ENCODE data around the gene SNRNP70.

SNRNP70 gene

DNA sequence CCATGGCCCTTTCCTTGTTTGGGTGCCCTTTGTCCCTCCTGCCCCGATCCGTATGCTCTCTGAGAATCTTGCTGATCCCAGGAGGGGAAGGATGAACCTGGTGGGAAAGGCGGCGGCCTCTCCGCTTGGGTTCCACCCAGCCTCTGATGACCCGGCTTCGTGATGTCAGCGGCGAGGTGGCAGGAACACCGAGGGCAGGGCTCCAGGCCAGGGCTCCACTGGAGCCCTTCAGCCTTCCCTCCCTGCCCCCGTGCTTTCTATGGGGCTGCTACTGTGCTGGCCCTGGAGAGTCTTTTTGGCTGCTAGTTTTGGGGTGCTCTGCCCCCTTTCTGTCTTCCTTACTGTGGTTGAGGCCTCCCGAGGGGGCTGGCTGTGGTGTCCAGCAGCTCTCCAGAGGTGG, 17.1 kb downstream of the SNRNP70 start:
- no peak for ATAC-seq

DNA sequence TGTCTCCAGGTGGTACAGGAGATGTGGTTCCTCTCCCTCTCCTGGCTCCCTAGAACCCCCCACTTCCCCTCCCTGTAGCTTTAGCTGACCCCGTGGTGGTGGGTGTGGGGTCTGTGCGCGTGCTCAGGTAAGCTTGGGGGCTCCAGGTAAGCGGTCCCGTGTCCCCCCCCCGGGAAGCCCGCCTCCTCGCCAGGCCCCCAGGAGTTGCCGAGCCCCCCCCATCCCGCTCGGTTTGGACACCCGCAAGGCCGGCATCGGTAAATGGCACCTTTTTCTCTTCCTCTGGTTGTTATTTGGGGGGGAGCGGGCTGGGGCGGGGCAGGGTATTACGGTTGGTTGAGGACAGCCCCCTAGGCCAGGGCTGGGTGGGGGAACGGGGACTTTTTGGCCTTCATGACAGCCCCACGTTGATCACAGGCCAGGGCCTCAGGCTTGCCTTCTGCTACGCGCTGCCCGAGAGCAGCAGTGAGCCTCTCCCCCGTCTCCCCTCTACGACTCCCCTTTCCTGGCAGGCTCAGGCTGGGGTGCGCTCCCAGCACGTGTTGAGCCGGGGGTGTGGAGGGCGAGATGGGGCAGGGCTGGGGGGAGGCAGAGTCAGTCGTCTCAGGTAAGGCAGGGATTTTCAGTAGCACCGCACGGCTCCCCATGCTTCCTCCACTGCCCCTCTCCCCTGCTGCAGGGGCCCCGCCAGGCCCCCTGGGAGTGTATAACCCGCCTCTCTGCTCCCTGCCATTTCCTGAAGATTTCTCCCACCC, 18.3 kb downstream of the SNRNP70 start:
- no peak for ATAC-seq

DNA sequence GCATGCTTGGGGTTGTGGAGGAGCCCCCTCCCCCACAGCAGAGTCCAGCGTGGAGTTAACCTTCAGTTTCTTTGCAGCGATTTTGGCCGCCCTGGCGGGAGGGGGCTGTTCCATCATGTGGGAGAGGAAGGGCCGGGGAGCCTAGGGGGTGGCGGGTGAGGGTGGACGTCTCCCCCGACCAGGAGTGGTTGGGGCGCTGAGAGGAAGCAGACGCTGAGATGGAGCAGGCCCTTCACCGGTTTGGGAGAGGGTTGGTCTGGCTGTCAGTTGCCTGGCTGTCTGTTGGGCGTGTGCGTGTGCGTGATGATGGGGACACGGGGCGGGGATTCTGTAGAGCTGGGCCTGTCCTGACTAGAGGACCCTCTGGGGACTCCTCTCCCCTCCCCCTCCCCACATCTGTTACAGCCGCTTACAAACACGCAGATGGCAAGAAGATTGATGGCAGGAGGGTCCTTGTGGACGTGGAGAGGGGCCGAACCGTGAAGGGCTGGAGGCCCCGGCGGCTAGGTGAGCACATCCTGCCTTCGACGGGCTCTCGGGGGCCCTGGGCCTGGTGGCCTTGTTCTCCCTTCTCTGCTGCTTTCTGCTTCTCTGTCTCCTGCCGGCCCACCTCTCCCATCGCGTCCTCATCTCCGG, 19.1 kb downstream of the SNRNP70 start:
- ATAC-seq: no peak

DNA sequence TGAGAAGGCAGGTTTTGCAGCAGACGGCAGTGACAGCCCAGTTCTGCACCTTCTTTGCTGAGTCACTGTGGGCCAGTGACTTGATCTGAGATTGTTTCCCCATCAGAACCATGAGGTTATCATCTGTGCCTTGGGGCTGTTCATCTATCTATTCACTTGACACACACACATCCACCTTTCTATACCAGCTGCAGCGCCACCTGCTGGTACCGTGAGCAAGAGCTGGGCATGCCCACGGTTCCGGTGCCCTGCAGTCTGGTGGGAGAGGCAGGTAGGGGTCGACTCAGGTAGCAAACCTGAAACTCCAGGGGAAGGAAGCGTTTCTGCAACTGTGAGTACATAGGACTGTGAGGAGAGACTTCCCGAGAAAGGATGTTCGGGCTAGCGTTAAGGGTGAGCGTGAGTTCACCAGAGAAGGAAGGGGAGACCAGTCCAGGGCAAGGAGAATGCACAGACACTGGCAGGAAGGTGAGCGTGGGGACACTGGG, 21.4 kb downstream of the SNRNP70 start:
- ATAC-seq: peak; percentile 80 to 84

DNA sequence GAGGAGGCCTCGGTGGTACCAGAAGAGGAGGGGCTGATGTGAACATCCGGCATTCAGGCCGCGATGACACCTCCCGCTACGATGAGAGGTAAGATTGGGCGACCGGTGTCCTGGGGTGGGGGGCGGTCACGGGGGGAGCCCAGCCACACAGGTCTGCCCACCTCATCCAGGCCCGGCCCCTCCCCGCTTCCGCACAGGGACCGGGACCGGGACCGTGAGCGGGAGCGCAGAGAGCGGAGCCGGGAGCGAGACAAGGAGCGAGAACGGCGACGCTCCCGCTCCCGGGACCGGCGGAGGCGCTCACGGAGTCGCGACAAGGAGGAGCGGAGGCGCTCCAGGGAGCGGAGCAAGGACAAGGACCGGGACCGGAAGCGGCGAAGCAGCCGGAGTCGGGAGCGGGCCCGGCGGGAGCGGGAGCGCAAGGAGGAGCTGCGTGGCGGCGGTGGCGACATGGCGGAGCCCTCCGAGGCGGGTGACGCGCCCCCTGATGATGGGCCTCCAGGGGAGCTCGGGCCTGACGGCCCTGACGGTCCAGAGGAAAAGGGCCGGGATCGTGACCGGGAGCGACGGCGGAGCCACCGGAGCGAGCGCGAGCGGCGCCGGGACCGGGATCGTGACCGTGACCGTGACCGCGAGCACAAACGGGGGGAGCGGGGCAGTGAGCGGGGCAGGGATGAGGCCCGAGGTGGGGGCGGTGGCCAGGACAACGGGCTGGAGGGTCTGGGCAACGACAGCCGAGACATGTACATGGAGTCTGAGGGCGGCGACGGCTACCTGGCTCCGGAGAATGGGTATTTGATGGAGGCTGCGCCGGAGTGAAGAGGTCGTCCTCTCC, 22.6 kb downstream of the SNRNP70 start:
- no peak for ATAC-seq

DNA sequence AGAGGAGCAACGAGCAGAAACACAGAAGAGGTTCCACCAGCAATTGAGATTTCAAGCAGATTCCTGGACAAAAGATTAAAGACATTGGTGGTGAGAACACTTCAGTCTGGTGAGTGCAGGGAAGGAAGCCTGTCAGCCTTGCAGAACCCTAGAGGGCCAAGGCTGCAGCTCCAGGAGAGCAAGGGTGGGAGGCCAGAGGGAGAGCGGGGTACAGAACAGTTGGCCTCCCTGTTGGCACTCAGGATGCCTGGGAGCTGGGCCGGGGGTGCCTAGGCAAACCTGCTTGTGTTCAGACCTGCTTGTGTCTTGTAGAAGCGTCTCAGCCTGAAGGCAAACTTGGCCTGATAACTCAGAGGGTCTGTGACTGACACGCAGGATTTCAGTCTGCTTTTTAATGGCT, 23.8 kb downstream of the SNRNP70 start:
- no peak for ATAC-seq

DNA sequence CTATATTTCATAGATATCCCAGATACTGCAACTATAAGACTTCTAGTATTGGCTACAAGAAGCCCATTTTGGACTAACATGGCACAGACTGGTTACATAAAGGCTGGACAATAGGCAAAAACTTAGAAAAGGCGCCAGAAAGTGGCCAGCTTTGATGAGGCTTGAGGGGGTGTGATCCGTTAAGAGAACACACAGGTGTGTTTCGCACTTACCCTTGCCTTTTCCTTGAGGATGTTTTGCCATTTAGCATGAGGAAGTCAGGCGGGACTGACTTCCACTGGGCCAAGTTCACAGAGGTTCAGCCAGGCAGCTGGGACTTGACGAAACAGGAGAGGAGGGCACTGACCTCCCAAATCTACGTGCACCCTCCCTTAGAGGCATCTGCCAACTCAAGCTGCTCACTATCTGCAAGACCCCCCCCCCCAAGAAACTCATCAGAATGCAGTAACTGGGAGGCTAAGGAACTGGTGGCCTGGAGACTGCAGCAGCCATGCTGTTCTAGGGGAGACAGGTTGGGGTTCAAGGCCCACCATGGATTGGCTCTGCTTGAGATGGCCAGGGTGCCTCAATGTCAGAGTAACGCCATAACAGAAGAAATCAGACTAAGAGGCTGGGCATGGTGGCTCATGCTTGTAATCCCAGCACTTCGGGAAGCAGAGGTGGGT, 24.4 kb downstream of the SNRNP70 start:
- ATAC-seq: no peak

DNA sequence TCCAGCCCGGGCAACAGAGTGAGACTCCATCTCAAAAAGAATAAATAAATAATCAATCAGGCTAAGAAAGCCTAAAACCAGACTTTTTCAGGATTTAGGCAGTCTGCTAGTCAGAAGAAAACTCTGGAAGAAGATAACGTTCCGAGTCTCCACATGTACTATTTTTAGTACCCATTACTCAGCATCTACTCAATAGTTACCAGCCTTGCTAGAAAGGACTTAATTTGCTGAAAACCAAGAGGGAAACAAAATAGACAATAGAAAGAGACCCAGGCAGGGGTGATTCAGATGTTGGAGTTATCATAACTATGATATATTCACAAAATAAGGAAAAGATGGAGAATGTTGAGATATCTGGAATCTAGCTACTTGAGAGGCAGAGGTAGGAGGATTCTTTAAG, 25.3 kb downstream of the SNRNP70 start:
- no peak for ATAC-seq

DNA sequence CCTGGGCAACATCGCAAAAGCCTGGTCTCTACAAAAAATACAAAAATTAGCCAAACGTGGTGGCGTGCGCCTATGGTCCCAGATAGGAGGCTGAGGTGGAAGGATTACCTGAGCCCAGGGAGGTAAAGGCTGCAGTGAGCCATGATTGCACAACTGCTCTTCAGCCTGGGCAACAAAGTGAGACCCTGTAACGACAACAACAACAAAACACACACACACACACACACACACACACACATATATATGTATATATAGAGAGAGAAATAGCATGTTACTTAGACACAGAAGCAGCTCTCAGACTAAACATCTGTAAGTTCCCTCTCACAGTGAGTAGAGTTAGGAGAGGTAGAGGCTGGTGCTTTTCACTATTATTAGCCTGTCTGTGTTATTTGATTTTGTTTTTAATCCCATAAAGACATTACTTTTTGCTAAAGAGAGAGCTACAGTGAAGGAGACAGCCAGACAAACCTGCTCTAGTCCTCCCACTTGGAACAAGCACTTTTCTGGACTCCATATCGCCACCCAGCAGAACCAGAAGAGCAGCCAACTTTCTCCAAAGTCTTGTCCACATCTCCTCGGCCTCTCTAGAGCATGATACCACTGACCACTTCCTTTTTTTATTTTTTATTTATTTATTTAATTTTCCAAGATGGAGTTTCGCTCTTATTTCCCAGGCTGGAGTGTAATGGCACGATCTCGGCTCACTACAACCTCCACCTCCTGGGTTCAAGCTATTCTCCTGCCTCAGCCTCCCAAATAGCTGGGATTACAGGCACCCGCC, 26.2 kb downstream of the SNRNP70 start:
- no peak for ATAC-seq

DNA sequence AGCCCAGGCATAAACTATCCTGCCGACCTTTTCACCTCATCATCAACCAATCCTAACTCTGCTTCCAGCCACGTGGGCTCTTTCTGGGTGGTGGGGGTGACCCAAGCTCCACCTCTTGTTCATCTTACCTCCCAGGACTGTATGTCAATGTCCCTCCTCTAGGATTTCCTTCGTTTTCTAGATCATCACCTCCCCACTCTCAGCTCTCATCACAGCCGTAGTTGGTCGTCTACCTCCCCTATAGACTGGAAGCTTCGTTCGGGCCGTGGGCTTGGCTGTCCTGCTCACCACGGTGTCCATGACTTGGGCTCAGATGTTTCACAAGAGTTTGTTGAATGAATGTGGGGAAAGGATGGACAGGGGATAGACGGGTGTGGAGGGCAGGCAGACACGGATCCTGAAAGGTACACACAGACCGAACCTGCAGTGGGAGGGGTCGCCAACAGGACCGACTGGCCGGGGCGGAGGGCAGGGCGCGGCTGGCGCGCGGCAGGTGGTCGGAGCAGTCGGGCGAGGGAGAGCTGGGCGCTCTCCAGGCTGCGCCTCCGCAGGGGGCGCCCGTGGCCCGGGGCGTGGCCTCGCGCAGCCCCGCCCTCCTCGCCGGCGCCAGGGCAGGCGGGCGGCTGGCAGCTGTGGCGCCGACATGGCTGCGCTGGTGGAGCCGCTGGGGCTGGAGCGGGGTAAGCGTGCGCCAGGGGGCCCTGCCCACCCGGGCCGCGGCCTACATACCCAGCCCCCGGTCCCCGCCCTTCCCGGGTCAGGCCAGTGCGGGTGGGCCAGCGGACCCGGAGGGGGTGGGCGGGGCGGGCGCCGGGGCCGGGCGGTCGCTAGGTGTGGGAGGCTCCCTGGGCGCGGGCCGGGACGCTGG, 28.7 kb downstream of the SNRNP70 start, which contains the start of gene LIN7B:
TSS of gene LIN7B (plus strand) at position 609 of the 868 bp plus-strand sequence. CDS start at position 644, 35 bp downstream.
- peak; percentile 67 to 70 for ATAC-seq

DNA sequence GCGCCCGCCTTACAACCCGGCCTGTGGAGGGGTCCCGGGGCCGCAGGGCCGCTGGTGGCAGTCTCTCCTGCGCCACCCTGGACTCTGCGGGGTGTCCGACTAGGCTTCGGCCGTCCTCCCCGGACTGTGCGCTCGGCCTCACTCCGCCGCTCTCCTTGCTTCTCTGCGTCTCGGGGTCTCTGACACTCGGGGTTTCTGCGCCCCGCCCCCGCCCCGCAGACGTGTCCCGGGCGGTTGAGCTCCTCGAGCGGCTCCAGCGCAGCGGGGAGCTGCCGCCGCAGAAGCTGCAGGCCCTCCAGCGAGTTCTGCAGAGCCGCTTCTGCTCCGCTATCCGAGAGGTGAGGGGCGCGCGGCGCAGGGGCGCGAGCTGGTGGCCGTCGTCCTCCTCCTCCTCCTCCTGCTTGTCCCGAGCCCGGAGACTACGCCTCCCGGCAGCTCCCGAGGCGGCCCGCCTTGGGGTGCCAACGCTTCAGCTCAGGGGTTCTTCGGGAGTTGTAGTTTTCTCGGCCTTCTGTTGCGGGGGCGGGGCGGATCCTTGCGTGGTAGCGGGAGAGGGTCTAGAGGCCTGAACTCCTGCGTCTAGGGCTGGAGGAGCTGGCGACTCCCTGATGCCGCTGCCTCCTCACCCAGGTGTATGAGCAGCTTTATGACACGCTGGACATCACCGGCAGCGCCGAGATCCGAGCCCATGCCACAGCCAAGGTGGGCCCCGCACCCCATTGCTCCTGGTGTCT, 29.5 kb downstream of the SNRNP70 start:
- ATAC-seq: no peak

DNA sequence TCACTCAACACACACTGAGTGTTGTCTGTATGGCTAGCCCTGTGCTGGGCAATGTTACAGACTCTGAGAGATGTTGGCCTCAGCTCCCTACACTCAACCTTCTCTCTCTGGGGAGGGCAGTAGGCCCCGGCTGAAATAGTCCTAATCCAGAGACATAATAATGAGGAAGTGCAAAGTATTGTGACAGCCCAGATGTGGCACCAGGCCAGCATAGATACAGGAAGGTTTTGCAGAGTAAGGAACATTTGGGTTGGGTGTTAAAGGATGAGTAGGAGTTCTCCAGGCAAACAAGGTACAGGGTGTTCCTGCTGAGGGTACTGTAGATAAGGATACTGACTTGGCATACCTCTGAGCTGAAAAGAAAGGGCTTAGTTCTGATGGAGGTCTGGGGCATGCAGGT, 31.3 kb downstream of the SNRNP70 start:
- no peak for ATAC-seq

DNA sequence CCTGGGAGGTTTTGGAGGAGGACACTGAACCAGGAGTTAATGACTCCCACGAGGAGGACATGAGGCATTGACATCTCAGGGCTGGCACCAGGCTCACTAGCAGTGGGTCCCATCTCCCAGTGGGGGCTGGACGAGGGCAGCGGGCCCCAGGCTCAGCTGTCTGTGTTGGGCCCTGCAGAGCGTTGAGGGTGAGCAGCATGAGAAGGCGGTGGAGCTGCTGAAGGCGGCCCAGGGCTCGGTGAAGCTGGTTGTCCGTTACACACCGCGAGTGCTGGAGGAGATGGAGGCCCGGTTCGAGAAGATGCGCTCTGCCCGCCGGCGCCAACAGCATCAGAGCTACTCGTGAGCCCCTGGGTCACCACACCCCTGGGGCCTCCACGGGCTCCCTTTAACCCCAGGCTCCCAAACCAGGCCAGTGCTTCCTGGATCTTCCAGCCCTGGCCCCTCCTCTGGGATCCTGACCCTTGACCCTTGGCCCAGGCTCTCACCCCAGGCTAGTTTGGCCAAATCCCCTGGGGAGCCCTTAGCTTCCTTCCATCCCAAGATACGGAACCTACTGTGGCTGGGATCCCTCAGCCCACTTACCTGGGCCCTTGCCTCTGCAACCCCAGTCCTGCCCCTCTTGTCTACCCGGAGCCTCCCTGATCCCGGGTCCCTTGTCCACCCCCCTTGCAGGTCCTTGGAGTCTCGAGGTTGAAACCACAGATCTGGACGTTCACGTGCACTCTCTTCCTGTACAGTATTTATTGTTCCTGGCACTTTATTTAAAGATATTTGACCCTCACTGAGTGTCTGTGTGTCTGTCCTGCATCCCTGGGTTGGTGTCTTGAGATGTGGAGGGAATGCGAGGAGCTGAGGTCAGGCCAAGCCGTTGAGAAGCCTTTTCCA, 32.7 kb downstream of the SNRNP70 start:
- no peak for ATAC-seq

DNA sequence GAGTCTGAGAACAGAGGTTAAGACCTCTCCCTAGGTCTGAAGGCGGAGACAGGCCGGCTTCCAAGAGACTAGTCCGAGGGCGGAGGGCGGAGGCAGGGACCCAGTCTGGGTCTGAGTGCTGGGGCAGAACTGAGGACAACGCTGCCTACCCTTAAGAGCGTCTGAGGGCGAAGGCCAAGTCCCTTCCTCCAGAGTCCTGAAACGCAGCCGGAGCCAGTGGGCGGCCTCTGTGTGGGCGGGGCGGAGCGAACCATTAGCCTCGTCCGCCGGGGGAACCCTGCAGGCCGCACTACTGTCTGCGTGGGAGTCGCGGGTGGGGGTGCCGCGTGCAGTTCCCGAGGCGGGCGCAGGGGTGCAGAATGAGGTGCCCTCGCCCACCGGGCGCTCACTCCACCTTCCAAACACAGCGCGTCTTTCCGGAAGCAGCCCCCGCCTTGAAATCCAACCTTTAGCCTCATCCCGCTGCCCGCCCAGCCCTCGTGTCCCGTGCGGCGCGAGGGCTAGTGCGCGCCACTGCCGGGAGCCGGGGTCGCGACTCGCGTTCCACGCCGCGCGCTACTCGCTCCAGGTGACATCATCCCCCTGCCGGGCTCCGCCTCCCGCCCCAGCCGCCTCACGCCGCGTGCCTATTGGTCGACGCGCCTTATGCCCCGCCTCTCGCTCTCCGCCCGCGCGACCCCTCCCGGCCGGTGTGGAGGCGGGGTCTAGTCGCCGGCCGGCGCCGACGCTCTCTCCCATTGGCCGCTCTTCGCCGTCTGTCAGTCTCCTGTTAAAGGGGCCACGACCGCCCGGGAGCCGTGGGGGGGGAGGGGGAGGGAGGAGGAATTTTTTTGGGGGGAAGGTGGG, 33.5 kb downstream of the SNRNP70 start, which contains the start of gene C19orf73:
TSS of gene C19orf73 (minus strand) at position 579 of the 846 bp plus-strand sequence. CDS start at position 458, 121 bp downstream.
- ATAC-seq: peak; percentile 80 to 82

DNA sequence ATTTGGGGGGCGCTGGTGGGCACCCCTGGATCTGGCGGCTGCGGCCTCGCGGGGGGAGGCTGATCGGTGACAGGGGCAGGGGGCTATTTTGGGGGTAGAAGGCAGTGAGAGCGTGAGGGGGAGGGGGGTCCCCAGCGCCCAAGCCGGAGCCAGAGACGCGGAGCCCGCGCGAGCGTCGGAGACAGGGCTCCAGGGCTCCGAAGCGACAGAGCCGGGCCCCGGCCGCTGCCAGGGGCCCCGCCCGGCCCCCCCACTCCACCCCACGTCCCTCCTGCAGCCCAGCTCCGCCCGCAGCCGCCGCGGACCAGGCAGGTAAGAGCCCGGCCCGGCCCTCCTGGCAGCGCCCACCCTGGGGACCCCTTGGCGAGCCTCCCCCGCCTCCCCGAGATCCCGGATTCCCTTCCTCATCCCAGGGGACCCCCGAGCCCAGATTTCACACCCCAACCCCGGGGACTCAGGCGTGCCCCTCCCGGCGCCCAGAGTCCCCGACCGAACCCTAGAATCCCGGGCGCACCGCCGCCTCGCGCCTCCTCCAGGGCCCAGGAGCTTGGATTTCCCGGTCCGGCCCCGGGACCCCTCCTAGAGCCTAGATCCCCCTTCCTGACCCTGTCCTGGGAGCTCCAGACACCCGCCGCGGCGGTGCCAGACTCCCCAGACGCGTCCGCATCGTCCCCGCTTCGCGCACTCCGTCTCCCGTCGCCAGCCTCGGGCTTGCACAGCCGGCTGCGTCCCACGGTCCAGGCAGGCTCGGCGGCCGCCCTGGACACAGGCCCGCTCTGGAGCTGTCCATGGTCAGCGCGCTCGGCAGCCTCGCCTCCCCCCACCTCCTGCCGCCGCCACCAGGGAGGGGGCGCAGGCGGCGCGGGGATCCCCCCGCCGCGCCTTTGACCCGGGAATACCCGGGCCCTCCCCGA, 34.4 kb downstream of the SNRNP70 start, which contains the start of gene PPFIA3:
TSS of gene PPFIA3 (plus strand) at position 134 of the 914 bp plus-strand sequence. CDS start 8,330 bp downstream, outside the sequence.
- ATAC-seq: no peak

DNA sequence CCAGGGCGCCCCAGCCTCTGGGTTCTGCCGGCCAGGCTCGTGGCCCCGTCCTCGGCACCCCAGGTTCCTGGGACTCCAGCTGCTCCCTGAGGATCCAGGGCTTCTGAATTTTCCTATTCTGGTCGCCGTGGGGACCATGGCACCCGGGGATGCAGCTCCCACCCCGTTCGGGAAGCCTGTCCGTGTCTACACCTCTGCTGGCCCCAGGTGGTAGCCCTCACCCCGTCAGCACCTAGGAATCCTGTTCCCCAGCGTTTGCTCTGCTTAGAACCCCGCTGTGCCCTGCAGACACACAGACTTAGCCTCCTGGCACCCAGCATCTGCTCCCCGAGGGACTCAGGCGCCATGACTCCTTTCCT, 35.1 kb downstream of the SNRNP70 start:
- ATAC-seq: no peak

DNA sequence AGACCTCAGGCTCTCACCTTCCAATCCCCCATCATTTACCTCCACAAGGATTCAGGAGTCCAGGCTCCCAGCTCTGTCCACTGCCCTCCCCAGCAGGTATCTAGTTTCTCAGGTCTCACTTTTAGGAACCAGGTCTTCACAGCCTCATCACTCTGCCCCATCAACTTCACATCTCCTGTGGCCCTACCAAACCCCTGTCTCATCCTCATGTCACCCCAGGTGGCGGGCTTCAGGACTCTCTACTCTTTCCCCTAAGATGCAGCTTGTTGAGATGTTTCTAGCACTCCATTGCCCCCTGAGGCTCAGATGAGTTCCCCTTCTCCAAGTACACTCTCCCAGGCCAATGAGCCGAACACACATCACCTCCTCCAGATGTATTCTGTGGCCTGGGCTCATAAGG, 35.6 kb downstream of the SNRNP70 start:
- no peak for ATAC-seq
